ENCODE results near the gene MRM1.

DNA sequence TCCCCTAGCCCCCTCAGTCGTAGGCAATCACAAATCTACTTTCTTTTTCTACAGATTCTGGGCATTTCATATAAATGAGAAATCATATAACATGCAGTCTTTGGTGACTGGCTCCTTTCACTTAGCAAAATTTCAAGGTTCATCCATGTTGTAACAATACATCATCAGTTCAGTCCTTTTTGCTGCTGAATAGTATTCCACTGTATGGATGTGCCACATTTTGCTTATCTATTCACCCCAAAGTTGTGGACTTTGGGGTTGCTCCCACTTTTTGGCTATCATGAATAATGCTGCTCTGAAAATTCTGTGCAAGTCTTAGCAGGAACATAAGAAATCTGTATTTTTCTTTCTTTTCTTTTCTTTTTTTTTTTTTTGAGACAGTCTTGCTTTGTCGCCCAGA is 39.0 kb downstream of the MRM1 start:
- no peak for TF ChIP-seq LEF1 (IDR thresholded peaks at IDR 0.05; ENCODE audit: borderline replicate concordance)
- TF ChIP-seq HDGF (IDR thresholded peaks at IDR 0.05; ENCODE audit: borderline replicate concordance): no peak

Data from HEK293T (cell line).